Aorta (tissue), 5 donors: ENCODE measurements around the gene TEKT5. TPM values are rescaled to one million over a fixed set of nuclear protein-coding genes. Genes with fewer than 3 reads are reported as not detected.
"Not testable (repeated sequence)": the region's sequence is repeated elsewhere in the genome, so short reads cannot be mapped to it uniquely, and the experiment has no call there.

Experiments used
- ATAC-seq: fragments of 200-7000 bp; cut with Tn5 transposase; one replicate; pipeline ENCODE4 v1.9.1; 2022; ENCODE audit warnings: moderate library complexity; ENCODE audit not compliant: low FRiP score
- DNase-seq, 2 donors: peaks; one replicate each; pipeline ENCODE4 v3.0.0-alpha.2; 2020
- H3K27ac ChIP-seq, 2 donors: one replicate each; pipeline ENCODE4 v1.5.1; 2013; ENCODE audit warnings: low read length in 2 of 2, mild to moderate bottlenecking in 2 of 2, moderate library complexity in 2 of 2, control low read depth in 1 of 2, inconsistent platforms in 1 of 2, low read depth in 1 of 2
- H3K27me3 ChIP-seq, 2 donors: one replicate each; pipeline ENCODE4 v1.6.1; 2013; ENCODE audit warnings: control low read depth in 1 of 2, low read length in 1 of 2, mild to moderate bottlenecking in 1 of 2, moderate library complexity in 1 of 2; ENCODE audit not compliant: insufficient read depth in 2 of 2, control insufficient read depth in 1 of 2
- H3K36me3 ChIP-seq, 2 donors: one replicate each; pipeline ENCODE4 v1.6.1; 2013; ENCODE audit warnings: control low read depth in 1 of 2, low read length in 1 of 2, mild to moderate bottlenecking in 1 of 2; ENCODE audit not compliant: insufficient read depth in 2 of 2, control insufficient read depth in 1 of 2
- H3K4me1 ChIP-seq, 2 donors: one replicate each; pipeline ENCODE4 v1.6.1; 2013; ENCODE audit warnings: low read length in 2 of 2, control low read depth in 1 of 2, mild to moderate bottlenecking in 1 of 2, moderate library complexity in 1 of 2; ENCODE audit not compliant: insufficient read depth in 2 of 2, control insufficient read depth in 1 of 2
- H3K4me3 ChIP-seq, 2 donors: one replicate each; pipeline ENCODE4 v1.5.1; 2013; ENCODE audit warnings: low read length in 2 of 2, control low read depth in 1 of 2, mild to moderate bottlenecking in 1 of 2
- H3K9me3 ChIP-seq: one replicate; pipeline ENCODE4 v1.6.1; 2013; ENCODE audit warnings: mild to moderate bottlenecking, low read length; ENCODE audit not compliant: control insufficient read depth
- WGBS, 2 donors: extraction: QIAGEN DNeasy Blood & Tissue Kit; methylation state at CpG; one replicate each; pipeline ENCODE4 v1.1.7; 2013; 5-methylcytosine and 5-hydroxymethylcytosine counted together
- intact Hi-C, 2 donors: fragments of 100-400 bp; cut with DNase I; formaldehyde crosslinking; loops; one replicate each; pipeline versions ENCODE4 v1.14.2 to v1.15.0; 2022
- polyA plus RNA-seq, 2 donors: library from polyadenylated mRNA; stranded (reverse); fragments of 200-250 nt; gene quantifications; one replicate each; pipeline ENCODE4 v1.2.3, GENCODE V29; 2013
- total RNA-seq, 2 donors: library from RNA; stranded (reverse); fragmentation: NEBNext Ultra II Directional; extraction: Animal tissue kit (Norgen Biotek cat#: 25700); gene quantifications; one replicate each; pipeline ENCODE4 v1.2.1, GENCODE V29; 2021
- donor health status: healthy with polysubstance abuse.
- donor health status: Bipolar disorder and iron deficiency.
- donor health status: DM: no; HTN: no; CAD: no.
- donor health status: DM: no; HTN: no; CAD: no.
- donor health status: DM: yes; HTN: yes; CAD: no.

TEKT5 gene
- total and polyA plus RNA-seq, 4 donors = 0.29 to 2.9 (median 0.39) TPM; not detected in 1

DNA sequence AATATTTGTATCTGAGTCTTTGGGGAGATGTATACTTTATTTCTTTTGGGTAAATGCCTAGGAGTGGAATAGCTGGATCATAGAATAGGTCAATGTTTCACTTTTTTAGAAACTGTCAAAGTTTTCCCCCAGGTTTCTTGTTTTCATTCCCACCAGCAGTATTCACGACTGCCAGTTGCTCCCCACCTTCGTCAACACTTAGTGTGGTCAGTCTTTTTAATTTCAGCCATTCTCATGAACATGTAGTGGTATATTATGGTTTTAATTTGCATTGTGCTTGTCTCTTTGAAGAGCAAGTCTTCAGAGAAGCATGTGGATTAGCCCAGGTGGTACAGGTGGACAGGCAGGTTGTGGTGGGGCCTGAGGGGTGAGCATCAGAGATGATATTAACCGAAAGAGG lies 53.8 kb downstream of the TEKT5 start:
- H3K4me1 ChIP-seq = no peaks in the 10 kb centered on the region
- 93 to 94% methylated on average over 3 of the region's 3 CpGs for WGBS, 2 donors
- no peaks in the 10 kb centered on the region for H3K27me3 ChIP-seq
- H3K27ac ChIP-seq = no peak overlapping the region
- H3K4me3 ChIP-seq = no peak overlapping the region
- H3K36me3 ChIP-seq = no peaks in the 10 kb centered on the region
- ATAC-seq (no peak), DNase-seq (no peak)
- peaks cover 3% of the 10 kb centered on the region for H3K9me3 ChIP-seq
- intact Hi-C loops = no loop called here

DNA sequence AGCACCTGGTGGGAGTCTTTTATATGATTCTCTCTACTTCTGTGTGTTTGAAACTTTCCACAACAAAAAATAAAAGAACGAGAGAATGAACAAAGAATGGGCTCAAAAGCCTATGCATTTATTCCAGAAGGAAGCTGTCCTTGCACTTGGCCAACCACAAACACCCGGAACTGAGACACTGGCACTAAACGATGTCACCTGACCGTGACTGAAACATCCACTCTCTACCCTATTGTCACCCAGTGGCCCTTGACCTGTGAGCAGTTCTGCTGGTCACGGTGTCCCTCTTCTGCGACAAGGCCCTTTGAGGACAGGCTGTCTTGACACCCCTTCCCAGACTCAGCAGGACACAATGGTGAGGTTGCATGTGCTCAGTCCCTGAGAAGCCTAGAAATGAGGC lies 56.6 kb downstream of the TEKT5 start:
- intact Hi-C loops = no loop called here
- H3K36me3 ChIP-seq = no peaks in the 10 kb centered on the region
- 83 to 88% methylated on average over 6 of the region's 6 CpGs for WGBS, 2 donors
- H3K4me3 ChIP-seq = no peak overlapping the region
- DNase-seq (peak in 1 of 2 donors; percentile 6), ATAC-seq (no peak)
- no peak overlapping the region for H3K27ac ChIP-seq
- H3K4me1 ChIP-seq = no peaks in the 10 kb centered on the region
- H3K9me3 ChIP-seq = peaks cover 9% of the 10 kb centered on the region
- no peaks in the 10 kb centered on the region for H3K27me3 ChIP-seq

DNA sequence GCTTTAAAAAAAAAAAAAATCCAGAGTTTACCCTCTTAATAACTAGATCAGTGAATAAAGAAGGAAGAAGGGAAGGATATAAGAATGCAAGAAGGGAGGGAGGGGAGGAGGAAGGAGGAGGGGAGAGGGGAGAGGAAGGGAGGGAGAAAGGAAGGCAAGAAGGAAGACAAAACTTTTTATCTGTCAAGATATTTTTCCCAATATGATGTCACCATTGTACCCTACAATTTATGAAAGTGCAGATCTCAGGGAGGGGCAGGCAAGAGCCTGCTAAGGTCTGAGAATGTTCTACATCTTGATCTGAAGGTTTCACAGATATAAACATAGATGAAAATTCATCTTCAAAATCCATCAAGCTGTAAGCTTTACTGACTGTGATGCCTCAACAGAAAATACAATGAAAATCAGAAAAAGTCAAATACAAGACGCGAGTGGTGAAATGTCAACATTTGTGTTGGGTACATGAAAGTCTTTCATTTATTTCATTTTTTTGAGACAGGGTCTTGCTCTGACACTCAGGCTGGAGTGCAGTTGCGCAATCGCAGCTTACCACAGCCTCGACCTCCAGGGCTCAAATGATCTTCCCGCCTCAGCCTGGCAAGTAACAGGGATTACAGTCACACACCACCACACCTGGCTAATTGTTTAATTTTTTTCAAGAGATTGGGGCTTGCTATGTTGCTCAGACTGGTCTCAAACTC lies 57.2 kb downstream of the TEKT5 start:
- intact Hi-C loops = no loop called here
- Histone ChIP-seq H3K36me3 (no peaks in the 10 kb centered on the region), H3K27me3 (no peaks in the 10 kb centered on the region), H3K4me1 (no peaks in the 10 kb centered on the region), H3K27ac (no peak overlapping the region), H3K4me3 (no peak overlapping the region), H3K9me3 (peaks cover 9% of the 10 kb centered on the region)
- ATAC-seq = no peak
- WGBS, 2 donors = 68 to 70% methylated on average over 6 of the region's 6 CpGs
- DNase-seq = peak in 1 of 2 donors; percentile 55

DNA sequence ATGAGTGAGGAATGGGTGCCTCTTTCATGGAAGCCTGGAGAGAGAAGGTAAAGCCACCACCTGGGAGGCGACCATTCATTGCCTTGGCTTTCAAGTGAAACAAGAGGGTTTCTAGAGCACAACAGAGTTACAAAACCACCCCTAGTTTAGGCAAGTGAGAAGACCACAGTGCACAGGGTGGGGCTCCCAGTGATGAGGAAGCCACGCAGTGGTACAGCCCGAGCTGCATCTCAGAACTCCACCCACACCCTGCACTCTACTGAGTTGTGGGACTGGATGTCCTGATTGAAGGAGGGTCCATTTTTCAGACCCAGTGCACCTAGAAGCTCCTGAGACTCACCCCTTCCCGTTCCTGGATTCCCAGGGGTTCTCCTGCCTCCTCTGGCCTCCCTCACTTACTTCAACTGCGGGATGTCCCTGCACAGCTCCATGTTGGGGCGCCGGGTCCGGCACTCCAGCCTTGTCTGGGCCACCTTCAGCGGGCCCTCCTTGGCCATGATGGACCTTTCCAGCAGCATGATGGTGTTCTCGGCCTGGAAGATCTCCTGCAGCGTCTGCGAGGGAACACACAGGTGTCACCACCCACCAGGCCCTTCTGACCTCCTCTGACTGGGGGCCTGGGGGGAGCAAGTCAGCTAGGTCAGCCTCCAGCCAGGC lies 59.2 kb downstream of the TEKT5 start:
- no peak for ATAC-seq
- intact Hi-C loops = no loop called here
- H3K36me3 ChIP-seq = no peaks in the 10 kb centered on the region
- no peak overlapping the region for H3K4me3 ChIP-seq
- H3K27ac ChIP-seq = no peak overlapping the region
- 94% methylated on average over 12 of the region's 12 CpGs for WGBS, 2 donors
- H3K4me1 ChIP-seq = no peaks in the 10 kb centered on the region
- peak in 1 of 2 donors; percentile 44 for DNase-seq
- H3K9me3 ChIP-seq = peaks cover 6% of the 10 kb centered on the region
- H3K27me3 ChIP-seq = no peaks in the 10 kb centered on the region

DNA sequence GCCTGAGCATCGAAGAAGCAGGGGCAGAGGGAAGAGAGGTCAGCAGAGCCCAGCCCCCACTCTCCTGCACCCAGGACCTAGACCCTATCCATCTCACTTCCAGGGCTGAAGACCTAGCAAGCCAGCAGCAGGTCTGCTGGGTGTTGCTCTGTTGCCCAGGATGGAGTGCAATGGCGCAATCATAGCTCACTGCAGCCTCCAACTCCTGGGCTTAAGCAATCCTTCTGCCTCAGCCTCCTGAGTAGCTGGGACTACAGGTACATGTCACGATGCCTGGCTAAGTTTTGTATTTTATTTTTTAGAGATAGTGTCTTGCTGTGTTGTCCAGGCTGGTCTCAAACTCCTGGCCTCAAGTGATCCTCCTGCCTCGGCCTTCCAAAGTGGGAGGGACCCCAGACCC lies 61.3 kb downstream of the TEKT5 start:
- H3K27ac ChIP-seq, intact Hi-C loops, ATAC-seq, H3K4me1 ChIP-seq, H3K4me3 ChIP-seq, DNase-seq, H3K9me3 ChIP-seq, H3K36me3 ChIP-seq, H3K27me3 ChIP-seq: not testable (repeated sequence)
- 91 to 92% methylated on average over 4 of the region's 4 CpGs for WGBS, 2 donors

DNA sequence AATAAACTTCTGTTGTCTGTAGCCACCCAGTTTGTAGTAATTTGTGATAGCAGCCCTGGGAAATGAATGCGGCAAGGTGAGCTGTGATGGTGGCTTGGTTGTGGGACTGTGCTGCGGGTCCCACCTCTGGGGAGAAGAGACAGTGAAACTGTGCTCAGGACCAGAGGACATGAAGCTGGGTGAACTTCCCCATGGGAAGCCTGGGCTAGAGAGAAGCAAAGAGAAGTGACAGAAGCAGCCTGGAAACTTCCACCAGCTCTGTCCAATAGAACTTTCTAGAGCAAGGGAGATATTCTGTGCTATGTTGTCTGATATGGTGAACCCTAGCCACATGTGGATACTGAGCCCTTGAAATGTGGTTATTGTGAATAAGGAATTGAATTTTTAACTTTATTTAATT lies 62.8 kb downstream of the TEKT5 start:
- Histone ChIP-seq H3K9me3 (peaks cover 6% of the 10 kb centered on the region), H3K36me3 (no peaks in the 10 kb centered on the region), H3K27me3 (no peaks in the 10 kb centered on the region), H3K27ac (no peak overlapping the region), H3K4me3 (no peak overlapping the region), H3K4me1 (no peaks in the 10 kb centered on the region)
- WGBS, 2 donors = 95 to 97% methylated on average over 2 of the region's 2 CpGs
- intact Hi-C loops = no loop called here
- ATAC-seq (no peak), DNase-seq (no peak)

DNA sequence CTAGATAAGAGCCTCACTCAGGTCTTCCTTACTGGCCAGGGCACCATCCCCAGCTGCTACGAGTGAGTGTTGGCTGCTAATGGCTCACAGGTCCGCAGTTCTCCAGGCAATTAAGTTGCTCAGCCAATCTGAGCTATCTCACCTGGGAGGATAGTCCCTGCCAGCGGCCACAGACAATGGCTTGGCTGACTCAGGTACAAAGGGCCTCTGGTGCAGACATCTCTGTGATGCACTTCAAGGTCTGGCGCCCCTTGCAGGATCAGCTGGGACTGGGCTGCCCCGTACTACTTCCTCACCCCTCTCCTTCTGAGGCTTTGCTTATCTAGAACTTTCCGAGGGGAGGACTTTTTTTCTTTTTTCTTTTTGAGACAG lies 65.2 kb downstream of the TEKT5 start:
- no peaks in the 10 kb centered on the region for H3K4me1 ChIP-seq
- no peak overlapping the region for H3K27ac ChIP-seq
- no peak overlapping the region for H3K4me3 ChIP-seq
- DNase-seq (no peak), ATAC-seq (no peak)
- intact Hi-C loops = no loop called here
- H3K9me3 ChIP-seq = peaks cover 4% of the 10 kb centered on the region
- H3K27me3 ChIP-seq = no peaks in the 10 kb centered on the region
- no peaks in the 10 kb centered on the region for H3K36me3 ChIP-seq
- WGBS, 2 donors = 62 to 65% methylated on average over 6 of the region's 6 CpGs

DNA sequence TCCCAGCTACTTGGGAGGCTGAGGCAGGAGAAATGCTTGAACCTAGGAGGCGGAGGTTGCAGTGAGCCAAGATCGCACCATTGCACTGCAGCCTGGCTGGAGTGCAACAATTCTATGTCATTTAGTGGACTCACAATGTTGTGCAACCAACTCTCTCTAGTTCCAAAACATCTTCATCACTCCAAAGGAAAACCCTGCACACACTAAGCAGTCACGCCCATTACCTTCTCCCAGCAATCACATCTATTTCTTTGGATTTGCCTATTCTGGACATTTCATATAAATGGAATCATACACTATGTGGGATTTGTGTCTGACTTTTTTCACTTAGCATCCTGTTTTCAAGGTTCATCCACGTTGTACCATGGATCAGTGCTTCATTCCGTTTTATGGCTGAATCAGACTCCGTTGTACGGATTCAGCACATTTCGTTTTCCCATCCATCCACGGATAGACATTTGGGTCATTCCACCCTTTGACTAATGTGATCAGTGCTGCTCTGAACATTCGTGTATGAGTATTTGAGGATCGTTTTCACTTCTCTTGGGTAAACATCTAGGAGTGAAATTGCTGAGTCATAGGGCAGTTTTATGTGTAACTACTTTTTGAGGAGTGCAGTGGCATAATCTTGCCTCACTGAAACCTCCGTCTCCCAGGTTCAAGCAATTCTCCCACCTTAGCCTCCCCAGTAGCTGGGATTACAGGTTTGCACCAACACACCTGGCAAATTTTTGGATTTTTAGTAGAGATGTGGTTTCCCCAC lies 69.0 kb downstream of the TEKT5 start:
- H3K4me1 ChIP-seq = no peaks in the 10 kb centered on the region
- no peak overlapping the region for H3K27ac ChIP-seq
- DNase-seq (no peak), ATAC-seq (no peak)
- H3K9me3 ChIP-seq = no peaks in the 10 kb centered on the region
- no peak overlapping the region for H3K4me3 ChIP-seq
- no peaks in the 10 kb centered on the region for H3K36me3 ChIP-seq
- no peaks in the 10 kb centered on the region for H3K27me3 ChIP-seq
- WGBS, 2 donors = 80 to 83% methylated on average over 12 of the region's 12 CpGs
- intact Hi-C loops = no loop called here
